Limb (tissue), 2 donors: Measurements from ENCODE around the gene RUFY1.

ENCODE experiments used
- DNase-seq, 2 donors: peaks; one replicate each; pipeline ENCODE4 v3.0.0-alpha.2; 2016; ENCODE audit errors: extremely low spot score in 2 of 2

RUFY1 gene

DNA sequence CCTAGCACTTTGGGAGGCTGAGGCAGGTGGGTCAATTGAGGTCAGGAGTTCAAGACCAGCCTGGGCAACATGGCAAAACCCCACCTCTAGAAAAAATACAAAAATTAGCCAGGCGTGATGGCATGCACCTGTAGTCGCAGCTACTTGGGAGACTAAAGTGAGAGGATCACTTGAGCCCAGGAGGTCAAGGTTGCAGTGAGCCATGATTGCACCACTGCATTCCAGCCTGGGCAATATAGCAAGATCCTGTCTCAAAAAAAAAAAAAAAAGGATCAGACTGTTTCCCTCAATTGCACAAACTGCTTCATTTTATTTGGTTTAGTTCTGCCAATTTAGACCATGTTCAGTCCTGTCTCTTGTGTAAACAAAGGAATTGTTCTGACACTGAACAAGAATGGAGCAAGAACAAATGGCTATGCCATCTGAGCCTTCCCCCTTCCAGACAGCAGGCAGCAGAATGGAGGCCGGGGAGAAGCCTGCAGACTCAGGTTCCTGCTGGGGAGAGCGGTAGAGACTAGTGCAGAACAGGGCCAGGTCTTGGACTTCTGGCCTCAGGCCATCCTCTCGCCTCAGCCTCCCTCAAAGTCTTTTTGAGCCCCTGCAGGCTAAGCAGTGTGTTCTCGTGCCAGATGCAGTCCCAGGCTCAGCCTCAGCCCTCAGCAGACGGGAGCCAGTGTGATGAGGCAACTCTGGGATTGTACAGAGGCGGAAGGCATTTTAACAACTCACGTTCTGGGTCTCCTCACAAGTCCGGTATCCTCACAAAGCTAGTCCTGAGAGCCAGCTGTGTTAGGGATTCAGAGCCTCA lies 54.9 kb downstream of the RUFY1 start:
- no peak for DNase-seq

DNA sequence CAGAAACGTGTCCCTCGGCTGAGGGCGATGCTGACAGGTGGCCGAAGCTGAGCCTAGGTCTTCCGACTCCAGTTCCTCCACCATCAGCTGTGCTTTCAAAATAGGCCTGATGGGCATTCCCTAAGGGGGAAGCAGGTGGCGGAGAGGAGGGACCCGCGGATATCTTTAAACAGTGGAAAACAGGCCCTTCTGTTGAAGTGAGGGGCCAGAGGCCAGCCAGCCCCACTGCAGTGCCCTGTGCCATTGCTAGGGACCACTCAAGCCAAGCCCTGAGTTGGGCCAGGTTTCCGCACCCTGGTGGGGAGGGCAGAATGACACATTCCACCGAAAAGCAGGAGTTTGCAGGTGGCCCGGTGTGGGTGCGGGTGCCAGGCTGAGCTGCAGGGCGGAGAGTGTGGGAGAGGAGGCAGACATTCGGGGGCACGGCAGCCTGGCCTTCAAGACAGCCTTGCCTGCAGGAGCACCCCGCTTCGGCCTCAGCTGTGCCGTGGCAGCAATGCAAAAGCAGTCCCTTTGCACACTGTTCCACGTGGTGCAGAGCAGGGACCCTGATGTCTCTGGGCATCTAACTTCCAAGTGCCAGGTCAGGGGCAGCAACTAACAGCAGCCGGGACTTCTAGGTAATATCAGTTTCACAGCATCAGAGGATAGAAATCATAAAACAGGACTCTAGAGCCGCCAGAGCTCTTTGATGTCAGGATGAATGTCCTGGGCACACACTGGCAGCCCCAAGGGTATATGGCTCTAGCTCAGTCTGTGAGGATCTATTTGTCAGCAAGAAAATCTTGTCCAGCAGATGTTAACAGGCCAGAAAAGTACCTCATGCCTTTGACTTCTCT lies 55.9 kb downstream of the RUFY1 start:
- DNase-seq, result no peak

DNA sequence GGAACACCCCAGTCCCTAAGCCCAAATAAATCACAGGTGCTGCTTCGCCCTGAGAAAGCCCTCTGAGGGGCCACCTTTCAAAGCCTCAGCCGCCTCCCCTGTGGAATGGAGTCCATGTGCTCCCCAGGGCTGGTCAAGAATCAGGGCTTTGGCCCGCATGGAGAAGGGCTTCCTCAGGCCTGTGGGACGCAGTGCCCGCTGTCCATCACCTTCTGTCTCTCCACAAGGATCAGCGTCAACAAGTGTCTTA lies 56.5 kb downstream of the RUFY1 start:
- DNase-seq, result no peak

GRCh38 chr5:179607160-179607931 lies 57.0 kb downstream of the RUFY1 start:
- DNase-seq, result no peak

- DNase-seq, result no peak
Observed at GRCh38 chr5:179608131-179608581, 57.8 kb downstream of the RUFY1 start.

- DNase-seq, result no peak
Observed at GRCh38 chr5:179609834-179610108, 59.4 kb downstream of the RUFY1 start.

- DNase-seq, result no peak
Observed at GRCh38 chr5:179610109-179610902, 60.0 kb downstream of the RUFY1 start.

DNA sequence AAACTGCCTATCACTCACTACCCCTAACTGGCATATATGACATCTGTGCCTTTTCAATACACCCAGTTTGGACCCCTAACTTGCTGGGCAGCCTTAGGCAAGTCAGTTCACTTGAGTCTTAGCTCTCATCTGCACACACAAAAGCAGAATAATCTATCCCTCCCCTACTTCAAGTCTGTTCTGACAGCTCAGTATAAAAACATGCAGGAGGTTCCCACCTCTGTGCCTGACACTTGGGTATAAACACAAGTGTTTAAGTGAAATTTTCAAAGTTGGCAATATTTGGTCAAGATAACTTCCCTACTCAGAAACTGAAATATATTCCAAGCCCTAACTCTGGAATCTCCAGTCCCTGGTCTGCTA lies 60.5 kb downstream of the RUFY1 start:
- no peak for DNase-seq

DNA sequence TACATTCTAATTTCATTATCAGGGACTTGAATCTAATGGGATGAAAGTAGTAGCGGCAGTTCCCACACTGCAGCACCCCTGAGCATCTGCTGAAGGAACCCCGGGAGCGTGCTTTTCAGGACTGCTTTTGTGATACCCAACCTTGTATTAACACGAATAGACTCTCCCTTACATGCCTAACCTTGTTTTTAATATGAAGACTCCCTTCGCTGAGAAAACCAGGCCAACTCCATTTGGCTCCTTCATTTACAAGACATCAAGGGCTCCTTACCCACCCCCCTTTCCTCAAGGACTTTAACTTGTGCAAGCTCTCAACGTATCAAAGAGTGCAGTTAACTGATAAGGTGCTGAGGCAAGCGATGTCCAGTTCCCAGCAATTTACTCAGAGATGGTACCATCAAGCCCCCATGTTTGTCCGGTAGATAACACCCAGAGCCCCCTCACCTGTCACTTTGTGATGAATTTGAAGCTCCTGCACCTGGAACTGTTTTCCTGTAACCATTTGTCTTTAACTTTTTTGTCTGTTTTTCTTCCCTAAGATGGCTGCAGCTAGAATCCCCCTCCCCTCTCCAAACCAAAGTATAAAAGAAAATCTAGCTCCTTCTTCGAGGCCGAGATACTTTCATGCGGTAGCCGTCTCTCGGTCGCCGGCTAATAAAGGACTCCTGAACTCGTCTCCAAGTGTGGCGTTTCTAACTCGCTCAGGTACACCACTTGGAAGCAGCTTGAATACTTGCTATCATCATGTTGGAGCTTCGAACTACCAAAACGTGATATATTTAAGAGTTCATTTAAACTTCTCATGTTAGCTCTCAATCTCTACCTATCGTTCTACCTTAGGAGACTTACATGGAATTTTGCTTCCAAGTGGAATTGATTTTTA lies 62.5 kb downstream of the RUFY1 start:
- DNase-seq, result no peak

- no peak for DNase-seq
Observed at GRCh38 chr5:179613460-179614071, 63.2 kb downstream of the RUFY1 start.

DNA sequence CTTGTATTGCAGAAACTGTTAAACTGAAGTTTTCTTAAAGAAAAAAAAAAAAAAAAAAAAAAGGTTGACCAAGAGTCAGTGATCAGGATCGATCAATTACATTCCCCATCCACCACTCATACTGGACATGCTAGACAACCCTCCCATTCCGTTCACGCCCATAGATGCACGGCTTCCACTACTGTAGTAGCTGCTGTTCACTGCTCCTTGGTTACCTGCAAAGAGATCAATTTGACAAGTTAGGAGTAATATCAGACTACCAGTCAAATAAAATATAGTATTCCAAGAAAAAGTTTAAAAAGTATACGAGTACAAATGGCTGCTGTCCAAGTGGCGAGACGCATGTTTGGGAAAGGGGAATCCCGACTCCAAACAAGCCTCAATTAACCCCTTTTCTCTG lies 64.4 kb downstream of the RUFY1 start:
- no peak for DNase-seq

DNA sequence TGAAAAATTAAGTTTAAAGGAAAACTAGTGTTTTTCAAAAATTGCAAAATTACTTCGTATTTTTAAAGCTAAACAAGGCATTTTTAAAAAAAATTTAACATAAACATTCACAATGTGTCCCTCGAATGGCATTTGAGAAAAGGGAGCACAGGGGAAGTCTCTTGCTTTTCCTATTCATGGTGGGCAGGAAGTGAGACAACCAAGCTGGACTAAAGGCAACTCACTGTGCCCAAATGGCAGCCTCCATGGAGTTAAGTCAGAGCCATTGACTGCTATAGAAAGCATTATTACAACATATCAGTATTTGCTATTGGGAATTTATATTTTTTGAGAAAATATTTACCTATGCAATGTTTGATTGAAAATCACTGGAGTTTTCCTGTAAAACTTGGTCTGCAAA lies 64.8 kb downstream of the RUFY1 start:
- DNase-seq, result no peak

DNA sequence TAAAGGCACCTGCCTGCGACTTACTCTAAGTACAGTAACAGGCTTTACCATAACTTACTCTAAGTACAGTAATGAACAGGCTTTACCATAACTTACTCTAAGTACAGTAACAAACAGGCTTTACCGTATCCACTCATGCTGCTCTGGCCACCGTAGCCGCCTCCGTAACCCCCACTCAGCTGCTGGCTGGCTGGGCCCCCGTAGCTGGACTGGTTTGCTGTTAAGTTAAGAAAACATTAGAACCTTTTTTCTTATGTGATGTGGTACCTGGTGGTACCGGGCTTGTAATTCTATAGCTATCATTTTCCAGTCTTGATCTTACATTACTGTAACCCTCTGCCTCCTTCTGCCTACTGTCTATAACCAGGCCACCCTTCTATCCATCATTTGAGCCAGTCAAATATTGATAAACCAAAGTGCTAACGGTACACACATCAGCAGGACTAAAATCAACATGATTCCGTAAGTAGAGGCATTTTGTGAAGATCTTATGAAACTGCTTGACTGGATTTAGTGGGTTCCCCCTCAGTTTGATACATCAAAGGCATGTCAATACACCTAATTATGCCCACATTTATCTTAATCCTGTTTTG lies 65.7 kb downstream of the RUFY1 start:
- DNase-seq, result no peak

GRCh38 chr5:179617930-179618329 lies 67.6 kb downstream of the RUFY1 start:
- no peak for DNase-seq

DNA sequence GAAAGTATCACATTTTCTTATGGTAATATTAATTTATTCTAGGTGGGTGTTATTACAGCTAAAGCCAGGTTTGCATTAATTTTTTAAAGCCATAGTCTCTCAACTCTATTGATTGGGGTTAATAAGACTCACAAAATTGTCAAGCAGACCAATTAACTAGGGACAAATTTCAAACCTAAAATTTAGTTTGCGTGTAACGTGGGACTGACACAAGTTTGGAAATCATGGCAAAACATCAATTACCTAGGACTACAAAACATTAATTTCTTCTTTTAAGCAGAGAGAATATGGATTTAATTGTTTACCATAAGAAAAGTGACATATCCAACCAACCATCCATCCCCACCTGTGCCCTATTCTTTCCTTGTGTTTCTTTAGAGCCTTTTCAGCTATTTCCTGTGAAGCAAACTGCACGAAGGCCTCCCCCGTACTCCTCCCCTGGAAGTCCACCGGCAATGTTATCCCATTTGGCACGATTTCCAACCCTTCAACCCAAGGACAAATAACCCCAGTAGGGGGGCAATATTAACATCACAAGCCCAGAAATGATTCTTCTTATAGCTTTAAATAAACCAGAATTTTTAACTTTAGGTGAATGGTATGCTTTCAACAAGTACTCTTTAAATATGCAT lies 68.7 kb downstream of the RUFY1 start:
- DNase-seq, result no peak

DNA sequence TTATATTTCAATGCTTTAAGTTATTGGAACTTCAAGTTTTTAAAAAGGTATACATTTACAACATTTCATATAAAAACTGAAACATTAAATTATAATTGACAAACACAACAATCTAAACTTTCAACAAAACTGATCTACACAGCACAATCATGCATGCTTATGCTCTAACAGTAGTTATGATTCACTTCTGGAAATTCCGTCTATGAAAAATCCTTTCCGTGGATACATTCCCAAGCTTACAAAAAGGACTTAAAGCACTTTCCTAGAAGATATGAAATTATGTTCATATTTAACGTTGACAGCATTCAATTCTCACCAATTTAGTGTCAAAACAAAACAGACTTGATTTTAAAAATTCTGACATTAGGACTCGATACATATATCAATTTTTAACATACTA lies 69.4 kb downstream of the RUFY1 start:
- DNase-seq, result no peak

GRCh38 chr5:179620293-179620692 lies 69.9 kb downstream of the RUFY1 start:
- no peak for DNase-seq

- no peak for DNase-seq
Observed at GRCh38 chr5:179620703-179621350, 70.5 kb downstream of the RUFY1 start.
